NT2/D1 (cell line): ENCODE data around the gene CASQ2.

ENCODE experiments used
- DNase-seq: peaks from one replicate; pipeline ENCODE4 v3.0.0-alpha.2; 2011; ENCODE audit warnings: low read depth, low spot score
- H3K27me3 ChIP-seq: 2 replicates; pipeline ENCODE4 v1.6.0; 2011; ENCODE audit warnings: mild to moderate bottlenecking; ENCODE audit not compliant: insufficient read length, insufficient read depth
- H3K36me3 ChIP-seq: 2 replicates; pipeline ENCODE4 v1.6.1; 2011; ENCODE audit warnings: mild to moderate bottlenecking, low read length, mixed read lengths; ENCODE audit not compliant: insufficient read depth, insufficient read length
- H3K4me1 ChIP-seq: 2 replicates; pipeline ENCODE4 v1.5.1; 2011; ENCODE audit not compliant: insufficient read depth, insufficient read length
- H3K4me3 ChIP-seq: 2 replicates; pipeline ENCODE4 v1.5.1; 2011; ENCODE audit warnings: low read depth; ENCODE audit not compliant: insufficient read length
- H3K9ac ChIP-seq: 2 replicates; pipeline ENCODE4 v1.6.0; 2011; ENCODE audit warnings: low read depth; ENCODE audit not compliant: insufficient read length
- H3K9me3 ChIP-seq: 2 replicates; pipeline ENCODE4 v1.5.1; 2011; ENCODE audit warnings: mild to moderate bottlenecking, low read length; ENCODE audit not compliant: insufficient read depth
- SUZ12 ChIP-seq: IDR thresholded peaks from 2 replicates; pipeline ENCODE4 v1.6.1; 2011; ENCODE audit not compliant: insufficient read length, insufficient read depth; ENCODE audit errors: extremely low read depth
- YY1 ChIP-seq: IDR thresholded peaks from 2 replicates; pipeline ENCODE4 v1.6.1; 2011; ENCODE audit not compliant: insufficient read length, insufficient read depth
- ZNF274 ChIP-seq: IDR thresholded peaks from 2 replicates; pipeline ENCODE4 v1.6.1; 2011; ENCODE audit warnings: mild to moderate bottlenecking, low read depth, low read length

Gene CASQ2

DNA sequence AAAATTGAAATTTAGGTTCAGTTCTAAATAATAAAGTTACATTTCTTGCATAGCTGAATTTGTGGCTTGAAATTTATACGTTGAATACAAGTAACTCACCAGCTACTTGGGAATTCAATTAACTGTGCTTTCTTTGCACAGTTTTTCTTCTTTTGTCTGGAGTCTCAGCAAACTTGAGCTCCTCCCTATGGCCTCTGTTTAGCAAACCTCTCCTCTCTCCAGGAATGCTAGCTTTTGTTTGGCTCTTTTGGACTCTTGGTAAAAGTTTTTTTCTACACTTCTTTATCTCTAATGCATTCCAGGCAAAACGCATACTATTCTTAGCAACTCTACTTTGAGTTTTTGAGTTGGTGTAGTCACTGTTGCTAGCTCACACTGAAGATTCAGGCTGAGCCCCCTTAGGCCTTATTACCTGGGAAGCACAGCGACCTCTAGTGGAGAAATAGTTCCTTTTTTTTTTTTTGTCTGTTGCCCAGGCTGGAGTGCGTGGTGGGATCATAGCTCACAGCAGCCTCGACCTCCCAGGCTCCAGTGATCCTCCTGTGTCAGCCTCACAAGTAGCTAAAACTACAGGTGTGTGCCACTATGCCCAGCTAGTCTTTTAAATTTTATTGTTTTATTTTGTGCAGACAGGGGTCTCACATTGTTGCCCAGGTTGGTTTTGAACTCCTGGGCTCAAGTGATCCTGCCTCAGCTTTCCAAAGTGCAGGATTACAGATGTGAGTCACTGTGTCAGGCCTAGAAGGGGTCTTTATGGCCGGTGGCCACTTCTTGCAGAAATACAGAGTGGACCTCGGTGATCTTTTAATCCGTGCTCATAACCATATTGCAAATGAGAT lies 61.7 kb downstream of the CASQ2 start:
- peak; percentile 85 for DNase-seq
- no peaks in the 10 kb centered on the region for H3K27me3 ChIP-seq
- no peak overlapping the region for H3K9ac ChIP-seq
- no peaks in the 10 kb centered on the region for H3K36me3 ChIP-seq
- no peaks in the 10 kb centered on the region for H3K9me3 ChIP-seq
- no peak overlapping the region for H3K4me3 ChIP-seq
- peaks cover 10% of the 10 kb centered on the region for H3K4me1 ChIP-seq
- TF ChIP-seq ZNF274 (no peak), YY1 (no peak)

DNA sequence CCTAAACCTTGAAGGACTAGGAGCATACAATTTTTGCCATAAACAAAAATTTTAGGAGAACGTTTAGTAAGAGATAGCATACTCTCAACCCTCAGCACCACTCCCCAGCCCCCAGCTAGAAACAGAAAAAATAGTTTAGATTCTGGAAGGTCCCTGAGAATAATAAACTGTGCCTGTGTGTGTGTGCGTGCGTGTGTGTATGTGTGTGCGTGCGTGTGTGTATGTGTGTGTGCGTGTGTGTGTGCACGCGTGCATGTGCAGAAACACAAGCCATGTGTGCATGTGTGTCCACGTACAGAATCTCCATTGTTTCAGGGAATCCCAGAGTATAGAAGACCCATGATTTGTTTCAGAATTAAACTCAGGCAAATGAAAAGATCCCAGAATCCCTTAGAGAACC lies 62.6 kb downstream of the CASQ2 start:
- no peaks in the 10 kb centered on the region for H3K9me3 ChIP-seq
- TF ChIP-seq SUZ12 (no peak), YY1 (no peak)
- H3K27me3 ChIP-seq = no peaks in the 10 kb centered on the region
- no peak overlapping the region for H3K4me3 ChIP-seq
- no peaks in the 10 kb centered on the region for H3K36me3 ChIP-seq
- peaks cover 10% of the 10 kb centered on the region for H3K4me1 ChIP-seq
- H3K9ac ChIP-seq = no peak overlapping the region
- no peak for DNase-seq

DNA sequence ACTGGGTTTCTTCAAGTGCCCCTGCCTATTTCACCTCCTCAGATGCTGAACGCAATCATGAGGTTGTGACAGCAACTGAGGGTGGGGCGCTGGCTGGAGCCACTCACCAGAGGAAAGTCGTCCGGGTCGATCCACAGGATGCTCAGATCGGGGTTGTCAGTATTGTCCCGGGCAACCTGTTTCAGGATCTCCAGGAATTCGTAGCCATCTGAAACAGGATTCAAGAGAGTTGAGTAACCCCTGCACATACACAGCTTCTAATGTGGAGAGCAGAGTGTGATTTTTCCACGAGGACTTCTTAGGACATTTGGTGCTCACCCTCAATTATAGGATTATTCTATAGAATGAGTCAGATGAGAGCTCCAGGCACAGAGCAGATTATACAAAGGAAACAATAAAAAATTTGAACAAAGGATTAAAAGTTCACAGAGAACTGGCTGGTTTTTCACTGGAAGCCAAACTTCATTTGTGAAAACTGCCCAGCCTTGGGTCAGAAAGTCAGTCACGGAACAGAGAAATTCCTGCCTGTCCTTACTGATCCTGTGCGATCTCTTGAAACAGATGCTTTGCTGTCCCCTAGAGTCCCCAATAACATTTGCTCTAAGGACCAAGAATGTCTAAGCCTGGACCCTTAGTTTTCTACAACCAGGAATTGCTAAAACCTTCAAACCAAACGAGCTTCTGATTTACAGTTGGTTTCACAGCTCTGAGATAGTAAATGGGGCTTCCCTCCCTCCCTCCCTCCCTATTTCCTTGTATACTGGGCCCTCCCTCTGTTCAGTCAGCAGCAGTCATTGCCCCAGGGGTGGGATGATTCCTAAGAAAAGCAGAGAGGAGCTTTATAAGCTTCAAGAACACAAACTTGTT lies 63.2 kb downstream of the CASQ2 start:
- H3K4me1 ChIP-seq = peaks cover 10% of the 10 kb centered on the region
- DNase-seq = no peak
- no peak for TF ChIP-seq YY1
- TF ChIP-seq SUZ12 = no peak
- no peak for TF ChIP-seq ZNF274
- no peak overlapping the region for H3K4me3 ChIP-seq
- no peaks in the 10 kb centered on the region for H3K9me3 ChIP-seq
- H3K36me3 ChIP-seq = no peaks in the 10 kb centered on the region
- H3K9ac ChIP-seq = no peak overlapping the region
- no peaks in the 10 kb centered on the region for H3K27me3 ChIP-seq

DNA sequence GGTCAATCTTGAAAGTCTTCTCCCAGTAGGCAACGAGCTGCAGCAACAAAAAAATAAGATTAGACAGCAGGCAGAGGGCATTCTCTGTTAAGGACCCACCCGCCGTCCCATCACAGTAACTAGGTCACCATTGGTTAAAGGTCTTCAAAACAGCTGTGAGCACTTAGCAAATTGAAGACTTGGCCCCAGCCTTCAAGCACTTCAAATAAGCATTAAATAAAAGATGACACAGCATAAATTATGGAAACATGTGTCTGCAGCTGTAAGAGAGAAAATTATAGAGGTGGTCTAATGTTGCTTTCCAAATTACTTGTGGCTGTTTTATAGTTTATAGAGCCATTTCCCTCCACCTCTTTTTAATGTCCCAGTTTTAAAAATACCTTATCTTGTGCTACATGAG lies 65.6 kb downstream of the CASQ2 start:
- TF ChIP-seq ZNF274 = no peak
- TF ChIP-seq SUZ12 = no peak
- TF ChIP-seq YY1 = no peak
- no peaks in the 10 kb centered on the region for H3K27me3 ChIP-seq
- peaks cover 10% of the 10 kb centered on the region for H3K4me1 ChIP-seq
- H3K36me3 ChIP-seq = no peaks in the 10 kb centered on the region
- H3K9me3 ChIP-seq = no peaks in the 10 kb centered on the region
- no peak for DNase-seq
- no peak overlapping the region for H3K4me3 ChIP-seq
- no peak overlapping the region for H3K9ac ChIP-seq

DNA sequence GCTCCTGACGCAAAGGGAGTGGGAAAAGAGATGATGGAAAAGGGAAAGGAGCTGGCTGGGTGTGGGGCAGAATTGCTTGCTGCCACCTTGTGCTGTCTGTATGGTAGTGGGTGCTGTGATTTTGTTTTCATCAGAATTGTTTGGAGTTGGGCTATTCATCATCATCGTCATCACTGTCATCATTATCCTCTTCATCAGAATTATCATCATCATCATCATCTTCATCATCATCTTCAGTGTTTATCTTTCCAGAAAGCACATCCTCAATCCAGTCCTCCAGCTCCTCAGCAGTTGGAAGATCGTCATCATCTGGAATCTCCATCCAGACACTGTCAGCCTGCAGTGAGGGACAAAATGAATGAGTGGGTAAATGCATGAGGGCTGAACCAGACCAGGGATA lies 67.4 kb downstream of the CASQ2 start:
- Histone ChIP-seq H3K36me3 (no peaks in the 10 kb centered on the region), H3K9me3 (no peaks in the 10 kb centered on the region), H3K4me1 (peaks cover 7% of the 10 kb centered on the region), H3K9ac (no peak overlapping the region), H3K4me3 (no peak overlapping the region), H3K27me3 (no peaks in the 10 kb centered on the region)
- DNase-seq = no peak
- TF ChIP-seq ZNF274 (no peak), SUZ12 (no peak), YY1 (no peak)

DNA sequence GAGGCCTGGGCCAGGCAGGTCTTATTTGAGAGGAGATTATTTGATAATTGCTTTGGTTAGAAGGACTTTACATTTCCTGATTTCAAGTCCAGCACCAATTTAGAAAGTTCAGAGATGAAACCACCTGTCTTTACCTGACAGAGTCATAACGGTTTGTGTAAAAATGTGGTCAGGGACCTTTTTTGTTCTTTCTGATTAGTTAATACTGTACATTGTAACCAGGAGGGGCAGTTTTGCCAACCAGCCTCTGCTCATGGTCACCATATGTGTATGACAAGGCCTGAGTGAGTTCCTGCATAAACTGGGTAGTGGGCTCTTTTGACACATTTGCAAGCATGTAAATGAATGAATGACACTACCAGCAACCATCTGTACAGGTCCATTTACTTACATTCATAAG lies 70.9 kb downstream of the CASQ2 start:
- TF ChIP-seq SUZ12 (no peak), YY1 (no peak), ZNF274 (no peak)
- no peak overlapping the region for H3K9ac ChIP-seq
- H3K4me1 ChIP-seq = no peaks in the 10 kb centered on the region
- no peaks in the 10 kb centered on the region for H3K27me3 ChIP-seq
- no peaks in the 10 kb centered on the region for H3K9me3 ChIP-seq
- H3K4me3 ChIP-seq = no peak overlapping the region
- H3K36me3 ChIP-seq = peaks cover 8% of the 10 kb centered on the region
- DNase-seq = no peak

DNA sequence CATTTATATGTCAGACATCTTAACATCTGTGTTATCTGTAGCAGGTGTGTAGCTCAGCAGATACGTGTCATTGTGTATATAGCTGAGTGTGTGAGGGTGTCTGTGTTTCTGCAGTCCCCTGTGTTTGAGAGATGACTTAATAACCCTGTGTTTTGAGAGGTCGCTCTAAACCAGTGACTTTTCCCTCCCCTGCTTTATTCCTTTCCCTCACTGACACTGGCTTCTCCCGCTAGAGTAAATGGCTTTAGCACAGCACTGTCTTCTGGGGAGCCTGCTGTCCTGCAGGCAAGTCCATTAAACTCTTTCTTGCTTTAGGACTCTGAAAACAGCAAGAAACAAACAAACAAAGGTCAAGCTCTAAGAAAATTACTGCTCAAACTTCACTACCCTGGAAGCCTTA lies 73.7 kb downstream of the CASQ2 start:
- TF ChIP-seq SUZ12 (no peak), YY1 (no peak), ZNF274 (no peak)
- Histone ChIP-seq H3K27me3 (no peaks in the 10 kb centered on the region), H3K9ac (no peak overlapping the region), H3K4me1 (no peaks in the 10 kb centered on the region), H3K36me3 (peaks cover 34% of the 10 kb centered on the region), H3K4me3 (no peak overlapping the region), H3K9me3 (no peaks in the 10 kb centered on the region)
- DNase-seq = no peak
